ENCODE measurements around the gene CCL5. TPM values are rescaled to one million over a fixed set of nuclear protein-coding genes. Genes with fewer than 3 reads are reported as not detected.

The CCL5 gene
- total and polyA plus RNA-seq, 2 donors (not counting 1 experiment from before 2014, with no cell fraction given): 2.9 to 5.3 TPM

- H3K9ac ChIP-seq (ENCODE audit: low read length): no peak overlapping the region
- ChIA-PET CTCF (interaction anchor here (0.6 to 1.3 kb wide), 2 partner anchors 13 to 61 kb away, joined by 4 to 6 read pairs; no protein-coding TSS in a partner anchor), POLR2A (no interaction called here)
- no peaks in the 10 kb centered on the region for H3K4me1 Mint-ChIP-seq
- peaks cover 15 to 75% of the 10 kb centered on the region in 2 experiments for H3K36me3 ChIP-seq (replicated peaks in 1 of 2; ENCODE audit: control extremely low read depth in 1 of 2, control insufficient read depth in 1 of 2, extremely low read depth in 1 of 2, insufficient read depth in 2 of 2, low read length in 1 of 2)
- H3K27ac Mint-ChIP-seq: no peak overlapping the region
- no peak overlapping the region for H3K4me2 ChIP-seq (replicated peaks; ENCODE audit: low read depth, low read length, poor library complexity, severe bottlenecking)
- TF ChIP-seq EZH2 (IDR thresholded peaks at IDR 0.05; ENCODE audit: borderline replicate concordance, insufficient read depth, low read depth, low read length, poor library complexity, severe bottlenecking) (no peak), CTCF (IDR thresholded peaks at IDR 0.05) (no peak)
- DNase-seq: no peak
- no peak overlapping the region for H2AFZ ChIP-seq (ENCODE audit: insufficient read depth, low read depth, low read length, poor library complexity, severe bottlenecking)
- H3K4me3 Mint-ChIP-seq: no peak overlapping the region
- H3K79me2 ChIP-seq (ENCODE audit: control insufficient read depth, insufficient read depth, low read length): no peaks in the 10 kb centered on the region
- H3K27ac ChIP-seq (ENCODE audit: low read length in 2 of 2): no peak overlapping the region
- no peaks in the 10 kb centered on the region for H3K4me1 ChIP-seq (ENCODE audit: control insufficient read depth in 2 of 2, insufficient read depth in 2 of 2, low read length in 2 of 2)
- H3K9me3 Mint-ChIP-seq (ENCODE audit: insufficient read depth): no peaks in the 10 kb centered on the region
- no peaks in the 10 kb centered on the region for H3K9me3 ChIP-seq (ENCODE audit: control extremely low read depth in 1 of 3, control insufficient read depth in 2 of 3, insufficient read depth in 1 of 3, low read length in 2 of 3)
- no peaks in the 10 kb centered on the region for H3K27me3 ChIP-seq (replicated peaks in 1 of 4; ENCODE audit: control extremely low read depth in 1 of 4, control insufficient read depth in 3 of 4, insufficient read depth in 4 of 4, low read length in 3 of 4)
- no CpG with 5 or more reads among the region's 1 CpG for WGBS (ENCODE audit: insufficient coverage)
- no peaks in the 10 kb centered on the region for H3K27me3 Mint-ChIP-seq
- H4K20me1 ChIP-seq (ENCODE audit: control insufficient read depth, insufficient read depth, low read length, poor library complexity, severe bottlenecking): peaks cover 37% of the 10 kb centered on the region
- no peak overlapping the region for H3K4me3 ChIP-seq (ENCODE audit: control extremely low read depth in 1 of 5, extremely low read depth in 1 of 5, insufficient read depth in 1 of 5, low read depth in 2 of 5, low read length in 4 of 5)
- no peak for ATAC-seq (ENCODE audit: low read depth)
- intact Hi-C loops (cut with micrococcal nuclease): no loop called here
Observed at GRCh38 chr17:35825206-35825605, 55.0 kb downstream of the CCL5 start.

Small RNA genes lying within 50 kb of the gene (small RNA-seq; reads per million reads assigned to genes)
- 27.7 reads per million, percentile 91 among the genes with 10 or more reads in this experiment for gene RF00100 (ENCODE audit: insufficient read length, low read depth, low replicate concordance)

Other genes with a start within 250 kb of the CCL5 start
- gene RASL10B, start 148.7 kb downstream of the CCL5 start, total RNA-seq: 1.2 TPM in 1 of 2 replicates, not detected in the other
- gene RASL10B, start 148.7 kb downstream of the CCL5 start, polyA plus RNA-seq: 0.04 and 0.06 TPM in 2 replicates
- 0.17 TPM in 1 of 2 replicates, not detected in the other for gene GAS2L2, start 127.1 kb downstream of the CCL5 start, total RNA-seq
- gene GAS2L2, start 127.1 kb downstream of the CCL5 start, polyA plus RNA-seq: 0.09 and 0.10 TPM in 2 replicates
- not detected in 2 replicates for gene C17orf50, start 119.5 kb downstream of the CCL5 start, total RNA-seq
- not detected in 2 replicates for gene C17orf50, start 119.5 kb downstream of the CCL5 start, polyA plus RNA-seq
- gene MMP28, start 84.7 kb downstream of the CCL5 start, total RNA-seq: 2.0 and 2.4 TPM in 2 replicates
- gene MMP28, start 84.7 kb downstream of the CCL5 start, polyA plus RNA-seq: 0.15 and 0.74 TPM in 2 replicates
- gene TAF15, start 70.9 kb downstream of the CCL5 start, total RNA-seq: 246 and 249 TPM in 2 replicates
- 51.0 and 83.9 TPM in 2 replicates for gene TAF15, start 70.9 kb downstream of the CCL5 start, polyA plus RNA-seq
- not detected in 2 replicates for gene HEATR9, start 11.5 kb downstream of the CCL5 start, total RNA-seq
- 0.06 and 0.09 TPM in 2 replicates for gene HEATR9, start 11.5 kb downstream of the CCL5 start, polyA plus RNA-seq
- gene RDM1, start 50.4 kb upstream of the CCL5 start, total RNA-seq: not detected in 2 replicates
- gene RDM1, start 50.4 kb upstream of the CCL5 start, polyA plus RNA-seq: not detected in 2 replicates
- gene LYZL6, start 63.4 kb upstream of the CCL5 start, total RNA-seq: not detected in 2 replicates
- gene LYZL6, start 63.4 kb upstream of the CCL5 start, polyA plus RNA-seq: not detected in 2 replicates
- not detected in 2 replicates for gene CCL16, start 101.1 kb upstream of the CCL5 start, total RNA-seq
- gene CCL16, start 101.1 kb upstream of the CCL5 start, polyA plus RNA-seq: not detected in 2 replicates
- not detected in 2 replicates for gene CCL14, start 106.4 kb upstream of the CCL5 start, total RNA-seq
- not detected in 2 replicates for gene CCL14, start 106.4 kb upstream of the CCL5 start, polyA plus RNA-seq
- gene CCL15, start 121.2 kb upstream of the CCL5 start, total RNA-seq: not detected in 2 replicates
- gene CCL15, start 121.2 kb upstream of the CCL5 start, polyA plus RNA-seq: not detected in 2 replicates
- not detected in 2 replicates for gene CCL23, start 137.6 kb upstream of the CCL5 start, total RNA-seq
- gene CCL23, start 137.6 kb upstream of the CCL5 start, polyA plus RNA-seq: 0.61 TPM in 1 of 2 replicates, not detected in the other
- gene CCL18, start 183.9 kb upstream of the CCL5 start, total RNA-seq: not detected in 2 replicates
- not detected in 2 replicates for gene CCL18, start 183.9 kb upstream of the CCL5 start, polyA plus RNA-seq
- gene CCL3, start 209.8 kb upstream of the CCL5 start, total RNA-seq: 4.5 and 5.7 TPM in 2 replicates
- gene CCL3, start 209.8 kb upstream of the CCL5 start, polyA plus RNA-seq: 31.3 and 54.5 TPM in 2 replicates
- gene CCL4, start 223.5 kb upstream of the CCL5 start, total RNA-seq: 7.6 and 8.8 TPM in 2 replicates
- 3.5 and 7.5 TPM in 2 replicates for gene CCL4, start 223.5 kb upstream of the CCL5 start, polyA plus RNA-seq

Data from B cell (primary cell).